ENCODE measurements around the gene GPX7. TPM values are rescaled to one million over a fixed set of nuclear protein-coding genes. Genes with fewer than 3 reads are reported as not detected.

The GPX7 gene
- 0.10 TPM in 1 of 5 replicates, not detected in the others for total RNA-seq (2022; extraction: Qiagen RNA extraction; ENCODE audit: low read depth)

GRCh38 chr1:52601991-52602855 lies at the start of gene GPX7:
TSS of gene GPX7 (plus strand) at chr1:52602371. CDS start at chr1:52602410, 39 bp downstream.

GRCh38 chr1:52552505-52553361 lies 49.4 kb upstream of the GPX7 start, which contains the start of gene TUT4:
TSS of gene TUT4 (minus strand) at chr1:52553092. CDS start at chr1:52526280, 26,812 bp downstream.

GRCh38 chr1:52632732-52633290 lies 30.6 kb downstream of the GPX7 start, which contains the start of gene SHISAL2A:
TSS of gene SHISAL2A (plus strand) at chr1:52633168. CDS start at chr1:52633494, 326 bp downstream.

Other genes starting within 250 kb of the GPX7 start
- gene CC2D1B, start 236.2 kb upstream of the GPX7 start, total RNA-seq (2022; extraction: Qiagen RNA extraction; ENCODE audit: low read depth): 13.5 to 16.9 TPM (median 15.4 TPM) in 5 replicates
- 17.8 to 22.3 TPM (median 19.8 TPM) in 5 replicates for gene ORC1, start 197.9 kb upstream of the GPX7 start, total RNA-seq (2022; extraction: Qiagen RNA extraction; ENCODE audit: low read depth)
- gene PRPF38A, start 197.8 kb upstream of the GPX7 start, total RNA-seq (2022; extraction: Qiagen RNA extraction; ENCODE audit: low read depth): 16.6 to 20.6 TPM (median 20.2 TPM) in 5 replicates
- gene TUT4, start 49.3 kb upstream of the GPX7 start, total RNA-seq (2022; extraction: Qiagen RNA extraction; ENCODE audit: low read depth): 14.9 to 20.3 TPM (median 17.6 TPM) in 5 replicates
- not detected in 5 replicates for gene SHISAL2A, start 30.8 kb downstream of the GPX7 start, total RNA-seq (2022; extraction: Qiagen RNA extraction; ENCODE audit: low read depth)
- 18.3 to 22.6 TPM (median 20.9 TPM) in 5 replicates for gene COA7, start 96.0 kb downstream of the GPX7 start, total RNA-seq (2022; extraction: Qiagen RNA extraction; ENCODE audit: low read depth)
- gene ZYG11B, start 124.1 kb downstream of the GPX7 start, total RNA-seq (2022; extraction: Qiagen RNA extraction; ENCODE audit: low read depth): 1.9 to 5.3 TPM (median 4.6 TPM) in 5 replicates
- 1.5 to 2.6 TPM (median 2.5 TPM) in 5 replicates for gene ZYG11A, start 240.4 kb downstream of the GPX7 start, total RNA-seq (2022; extraction: Qiagen RNA extraction; ENCODE audit: low read depth)

Data from A549 treated with RU486 at 1 μM for 4 hours (cell line).